Measurements from ENCODE around the gene NRG3.

GRCh38 chr10:82674036-82674435 lies 799.0 kb downstream of the NRG3 start:
- TF ChIP-seq EZH2 (IDR thresholded peaks at IDR 0.05) (no peak), POLR2AphosphoS5 (IDR thresholded peaks at IDR 0.05; ENCODE audit: borderline replicate concordance, low read depth, low read length) (no peak), FOXP2 (optimal IDR thresholded peaks at IDR 0.05; ENCODE audit: control extremely low read depth, extremely low read length, insufficient read depth) (no peak)

Data from SK-N-MC (cell line).